GM18868 (cell line): ENCODE data around the gene DTNA.
"Not testable (repeated sequence)": the region's sequence is repeated elsewhere in the genome, so short reads cannot be mapped to it uniquely, and the experiment has no call there.

Source experiments
- ATAC-seq: cut with Tn5 transposase; IDR thresholded peaks from one replicate; pipeline ENCODE4 v1.9.1; 2021; ENCODE audit warnings: mild to moderate bottlenecking, moderate library complexity; ENCODE audit not compliant: unreplicated experiment

DTNA gene

GRCh38 chr18:34709750-34710441 is at the start of gene DTNA:
Gene DTNA, plus strand, starts transcription at chr18:34710298. Its CDS starts 45,679 bp downstream, at chr18:34755977.
- ATAC-seq: no peak

DNA sequence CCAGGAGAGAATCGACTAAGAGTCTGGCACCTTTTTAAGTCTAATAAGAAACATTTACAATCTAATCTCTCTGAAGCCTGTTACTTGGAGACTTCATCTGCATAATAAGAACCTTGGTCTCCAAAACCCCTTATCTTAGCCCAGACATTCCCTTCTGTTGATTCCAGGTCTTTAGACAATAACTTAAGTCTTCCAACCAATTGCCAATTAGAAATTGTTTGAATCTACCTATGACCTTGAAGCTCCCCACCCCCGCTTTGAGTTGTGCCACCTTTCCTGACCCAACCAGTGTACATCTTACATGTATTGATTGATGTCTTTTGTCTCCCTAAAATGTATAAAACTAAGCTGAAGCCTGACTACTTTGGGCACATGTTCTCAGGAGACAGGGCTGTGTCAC is 49.5 kb upstream of the DTNA start:
- ATAC-seq: no peak

DNA sequence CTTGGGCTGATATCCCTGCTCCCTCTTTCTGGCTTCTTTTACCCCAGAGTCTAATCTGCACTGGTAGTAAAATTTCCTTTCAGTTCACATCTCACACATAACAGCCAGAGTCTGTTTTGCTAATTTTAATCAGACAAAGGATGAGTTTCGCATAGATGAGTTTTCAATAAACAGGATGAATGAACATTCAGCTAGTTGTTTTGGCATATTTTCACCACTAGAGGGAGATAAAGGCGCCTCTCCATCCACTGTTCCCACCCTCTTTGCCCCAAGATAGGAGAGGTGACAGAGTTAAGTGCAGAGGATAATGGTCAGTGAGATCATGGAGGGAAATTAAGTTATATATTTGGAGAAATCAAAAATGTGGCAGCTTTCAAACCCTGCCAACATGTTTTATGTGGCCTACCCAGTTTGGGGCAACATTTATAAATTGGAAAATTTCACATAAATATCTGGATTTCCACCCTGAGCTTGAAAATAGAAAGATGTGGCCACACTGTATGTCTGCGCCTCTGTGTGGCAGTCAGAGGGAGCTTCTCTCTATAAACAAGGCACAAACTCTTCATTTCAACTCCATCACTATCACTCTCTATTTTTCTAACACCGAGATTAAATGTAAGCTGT is 48.5 kb upstream of the DTNA start:
- ATAC-seq: peak; percentile 92

GRCh38 chr18:34676816-34677574 is 33.1 kb upstream of the DTNA start:
- ATAC-seq: no peak

GRCh38 chr18:34689750-34690149 is 20.3 kb upstream of the DTNA start:
- ATAC-seq: not testable (repeated sequence)

DNA sequence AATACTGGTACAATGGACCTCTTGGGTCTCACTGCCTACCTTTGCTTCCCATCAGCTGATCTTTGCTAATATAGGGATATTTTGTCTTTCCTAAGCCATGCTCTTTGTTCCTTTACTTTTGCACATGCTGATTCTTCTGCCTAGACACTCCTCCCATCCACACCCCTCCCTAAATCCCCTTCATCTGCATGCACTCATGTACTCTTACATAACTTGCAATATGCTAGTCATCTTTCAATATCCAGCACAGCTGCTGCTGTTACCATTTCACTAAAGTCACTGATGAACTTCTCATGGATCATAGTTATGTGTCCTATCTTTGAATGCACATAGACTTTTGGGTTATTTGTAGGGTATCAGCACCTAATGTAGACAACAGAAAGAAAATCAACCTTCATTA is 18.5 kb upstream of the DTNA start:
- ATAC-seq: no peak

GRCh38 chr18:34694591-34695165 is 15.4 kb upstream of the DTNA start:
- ATAC-seq: no peak

DNA sequence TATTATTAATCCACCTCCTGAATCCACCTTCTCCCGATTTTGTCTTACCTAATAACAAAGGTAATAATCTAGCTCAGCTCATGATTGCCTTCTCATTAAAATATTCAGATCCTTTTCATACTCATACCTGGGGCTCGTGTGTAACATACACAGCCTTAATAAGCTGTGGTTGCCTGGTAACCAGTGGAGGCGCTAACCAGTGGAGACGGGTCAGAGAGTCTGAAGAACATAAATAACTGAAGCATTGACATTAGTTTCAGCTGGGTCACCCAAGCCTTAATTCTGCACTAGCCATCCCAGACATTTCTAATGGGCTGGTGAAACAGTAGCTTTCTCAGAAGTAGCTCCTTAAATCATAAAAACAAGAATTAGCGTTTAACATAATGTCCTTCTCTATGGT is 14.8 kb upstream of the DTNA start:
- no peak for ATAC-seq

- no peak for ATAC-seq
Measured at GRCh38 chr18:34696671-34697070, 13.4 kb upstream of the DTNA start.

DNA sequence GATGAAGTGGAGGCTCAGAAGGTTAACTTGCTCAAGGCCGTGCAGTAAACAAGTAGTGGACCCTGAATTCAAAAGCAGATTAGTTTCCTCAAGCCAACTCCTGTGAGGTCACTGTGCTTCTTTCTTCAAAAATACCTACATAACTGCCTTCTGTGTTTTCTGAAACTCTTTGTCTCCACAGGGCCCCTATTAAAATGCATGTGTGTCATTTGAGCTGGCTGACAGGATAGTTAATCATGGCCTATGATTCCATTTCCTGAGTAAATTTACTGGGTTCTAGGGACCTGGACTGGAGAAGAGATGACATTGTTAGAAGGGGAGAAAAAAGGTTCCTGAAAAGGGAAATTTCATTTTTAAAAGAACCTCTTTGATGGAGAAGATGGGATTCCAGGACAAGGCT is 12.9 kb upstream of the DTNA start:
- no peak for ATAC-seq

DNA sequence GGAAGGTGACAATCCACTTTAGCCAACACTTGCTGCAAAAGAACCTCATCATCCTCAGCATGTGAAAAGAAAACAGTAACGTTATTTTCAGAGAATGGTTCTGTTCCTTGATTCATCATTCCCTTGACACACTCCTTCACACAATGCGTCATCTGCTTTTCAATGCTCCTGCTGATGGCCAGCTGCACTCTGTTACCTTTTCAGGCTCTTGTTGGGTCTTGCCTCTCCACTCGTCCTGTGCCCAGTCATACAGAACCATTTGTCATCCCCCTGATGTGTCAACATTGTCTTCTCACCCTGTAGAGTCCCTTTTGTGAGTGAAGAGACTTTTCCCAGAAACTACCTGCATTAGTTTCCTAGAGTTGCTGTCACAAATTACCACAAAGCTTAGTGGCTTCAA is 12.2 kb upstream of the DTNA start:
- ATAC-seq: no peak

- ATAC-seq: no peak
Measured at GRCh38 chr18:34701911-34702310, 8.2 kb upstream of the DTNA start.

GRCh38 chr18:34702814-34703213 is 7.3 kb upstream of the DTNA start:
- no peak for ATAC-seq

DNA sequence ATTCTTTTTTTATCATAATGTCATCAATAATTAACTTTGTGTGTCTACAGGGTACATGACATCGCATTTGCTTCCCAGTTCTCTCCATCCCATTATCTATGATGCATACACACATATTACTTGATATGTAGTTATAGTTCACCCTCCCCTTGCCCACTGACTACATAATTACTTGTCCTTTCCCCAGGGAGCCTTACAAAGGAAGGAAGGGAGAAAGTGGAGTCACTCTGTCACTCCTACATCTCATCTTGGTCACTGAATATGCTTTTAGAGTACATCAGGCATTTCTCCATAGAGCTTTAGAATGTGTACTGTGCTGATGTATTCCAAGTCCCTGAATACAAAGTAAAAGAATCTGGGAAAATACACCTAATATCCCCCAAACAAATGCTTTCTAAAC is 6.0 kb upstream of the DTNA start:
- ATAC-seq: no peak

- no peak for ATAC-seq
Measured at GRCh38 chr18:34704823-34705222, 5.3 kb upstream of the DTNA start.

DNA sequence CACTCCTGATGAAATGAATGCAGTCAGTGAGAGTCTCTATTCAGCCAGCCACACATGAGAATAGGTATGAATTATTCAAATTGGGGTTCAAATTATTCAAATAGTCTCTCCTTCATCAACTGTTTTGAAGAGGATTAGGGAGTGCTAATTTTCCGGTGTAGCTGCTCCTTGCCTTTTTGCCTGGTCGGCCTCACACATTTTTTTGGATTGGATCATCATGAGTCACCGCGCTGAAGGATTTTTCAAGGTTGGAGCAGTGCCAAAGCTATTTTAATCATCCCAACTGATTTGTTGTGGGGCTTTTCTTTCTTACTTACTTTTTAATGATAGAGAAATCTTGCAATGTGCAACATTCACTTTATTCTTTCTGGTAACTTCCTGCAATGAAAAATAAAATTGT is 2.4 kb upstream of the DTNA start:
- ATAC-seq: no peak

GRCh38 chr18:34709104-34709503 is 994 bp upstream of the DTNA start:
- no peak for ATAC-seq

DNA sequence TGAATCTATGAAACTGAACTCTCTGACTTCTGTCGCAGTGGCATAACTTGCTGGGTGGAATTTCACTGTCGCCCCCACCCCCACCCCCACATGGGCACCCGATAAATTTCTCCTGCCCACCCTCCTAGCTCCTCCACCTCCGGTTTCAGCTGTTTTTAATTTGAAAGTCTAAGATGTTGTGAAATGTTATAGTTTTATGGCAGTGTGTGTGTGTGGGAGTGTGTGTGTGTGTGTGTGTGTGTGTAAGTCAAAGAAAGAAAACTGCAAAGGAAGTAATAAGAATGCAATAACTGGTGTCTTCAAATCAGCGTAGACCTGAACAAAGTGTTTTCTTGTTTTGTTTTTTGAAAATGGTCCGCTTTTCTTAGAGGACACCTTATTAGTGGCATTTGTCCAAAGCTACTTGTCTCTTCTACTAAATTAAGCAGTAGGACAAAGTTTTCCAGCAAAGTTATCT is 388 bp downstream of the DTNA start:
- no peak for ATAC-seq

DNA sequence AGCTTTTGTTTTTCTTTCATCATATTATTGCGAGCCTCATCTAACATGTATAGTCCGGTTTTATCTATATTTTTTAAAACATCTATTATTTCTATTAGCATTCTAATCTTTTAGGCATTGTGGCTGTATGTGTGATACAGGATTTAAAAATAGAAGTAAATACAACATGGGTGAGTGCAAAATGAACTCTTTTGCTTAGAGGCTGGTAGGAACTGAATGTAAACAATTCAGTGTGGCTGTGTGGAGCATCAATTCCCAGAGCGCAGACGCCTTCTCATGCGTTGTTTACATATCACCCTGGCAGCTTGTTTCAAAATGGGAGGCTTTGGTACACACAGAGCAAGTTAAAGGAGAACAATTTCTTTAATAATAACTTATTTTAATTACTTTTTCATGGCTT is 836 bp downstream of the DTNA start:
- ATAC-seq: no peak

DNA sequence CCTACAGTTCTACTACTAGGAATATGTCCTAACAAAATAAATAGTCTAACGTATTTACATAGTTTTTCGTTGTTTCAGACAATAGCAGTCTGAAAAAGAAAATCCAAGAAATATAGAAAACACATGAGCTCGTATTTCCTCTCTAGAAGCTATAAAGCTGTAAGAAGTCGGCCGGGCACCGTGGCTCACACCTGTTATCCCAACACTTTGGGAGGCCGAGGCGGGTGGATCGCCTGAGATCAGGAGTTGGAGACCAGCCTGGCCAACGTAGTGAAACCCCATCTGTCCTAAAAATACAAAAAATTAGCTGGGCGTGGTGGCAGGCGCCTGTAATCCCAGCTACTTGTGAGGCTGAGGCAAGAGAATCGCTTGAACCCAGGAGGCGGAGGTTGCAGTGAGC is 6.0 kb downstream of the DTNA start:
- not testable (repeated sequence) for ATAC-seq

DNA sequence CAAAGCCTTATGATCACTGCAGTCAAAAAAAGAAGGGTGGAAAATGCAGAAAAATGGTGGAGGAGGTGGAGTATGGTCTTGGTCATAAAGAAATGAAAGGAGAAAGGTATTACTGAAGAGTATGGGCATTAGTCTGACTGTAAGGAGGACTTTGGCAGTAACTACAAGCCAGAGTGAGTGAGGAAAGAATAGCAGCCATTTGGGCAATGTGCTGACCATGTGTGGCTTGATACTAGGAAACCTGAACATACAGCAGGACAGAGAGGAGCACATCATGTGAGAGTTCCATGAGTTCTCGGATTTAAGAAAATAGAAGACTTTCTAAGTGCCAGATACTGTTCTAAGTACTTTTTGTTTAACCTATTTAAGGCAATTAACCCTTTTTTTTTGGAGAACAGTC is 8.5 kb downstream of the DTNA start:
- no peak for ATAC-seq

DNA sequence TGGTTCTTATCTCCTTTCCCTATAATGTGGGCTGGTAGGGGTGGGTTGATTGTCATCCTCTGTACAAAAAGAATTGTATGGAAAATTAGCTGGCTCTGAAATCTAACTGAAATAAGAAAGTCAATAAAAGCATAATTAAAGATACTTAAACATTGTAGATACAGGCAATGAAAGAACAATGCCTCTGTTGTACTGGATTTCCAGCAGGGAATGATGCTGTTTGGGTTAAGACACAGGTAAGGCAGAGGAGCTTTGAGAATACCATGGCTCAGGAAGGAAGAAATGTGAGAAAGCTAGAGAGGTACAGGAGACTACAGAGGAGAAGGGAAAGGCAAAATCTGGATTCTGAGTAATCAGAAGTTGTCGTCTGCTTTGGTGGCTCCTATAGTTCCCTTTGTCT is 10.1 kb downstream of the DTNA start:
- no peak for ATAC-seq
